ENCODE data around the gene SDCBP2.

The SDCBP2 gene

GRCh38 chr20:1375515-1375914 is 46.6 kb upstream of the SDCBP2 start:
- no peak for TF ChIP-seq CTCF (IDR thresholded peaks at IDR 0.05; ENCODE audit: extremely low read depth, missing control alignments)
- DNase-seq (ENCODE audit: low spot score) = no peak

- DNase-seq (ENCODE audit: low spot score) = no peak
- TF ChIP-seq CTCF (IDR thresholded peaks at IDR 0.05; ENCODE audit: extremely low read depth, missing control alignments) = no peak
Measured at GRCh38 chr20:1374246-1374645, 45.3 kb upstream of the SDCBP2 start.

GRCh38 chr20:1373614-1374013 is 44.7 kb upstream of the SDCBP2 start:
- TF ChIP-seq CTCF (IDR thresholded peaks at IDR 0.05; ENCODE audit: extremely low read depth, missing control alignments) = no peak
- DNase-seq (ENCODE audit: low spot score) = no peak

GRCh38 chr20:1373036-1373435 is 44.1 kb upstream of the SDCBP2 start:
- no peak for TF ChIP-seq CTCF (IDR thresholded peaks at IDR 0.05; ENCODE audit: extremely low read depth, missing control alignments)
- DNase-seq (ENCODE audit: low spot score) = no peak

GRCh38 chr20:1371830-1372539 is 43.0 kb upstream of the SDCBP2 start:
- no peak for TF ChIP-seq CTCF (IDR thresholded peaks at IDR 0.05; ENCODE audit: extremely low read depth, missing control alignments)
- no peak for DNase-seq (ENCODE audit: low spot score)

GRCh38 chr20:1371202-1371782 is 42.4 kb upstream of the SDCBP2 start:
- TF ChIP-seq CTCF (IDR thresholded peaks at IDR 0.05; ENCODE audit: extremely low read depth, missing control alignments) = no peak
- DNase-seq (ENCODE audit: low spot score) = no peak

GRCh38 chr20:1370548-1371110 is 41.7 kb upstream of the SDCBP2 start:
- no peak for DNase-seq (ENCODE audit: low spot score)
- no peak for TF ChIP-seq CTCF (IDR thresholded peaks at IDR 0.05; ENCODE audit: extremely low read depth, missing control alignments)
